ENCODE data around the gene TTC33.

- TF ChIP-seq POLR2A (IDR thresholded peaks at IDR 0.05) = no peak
- TF ChIP-seq, protein P1, sequence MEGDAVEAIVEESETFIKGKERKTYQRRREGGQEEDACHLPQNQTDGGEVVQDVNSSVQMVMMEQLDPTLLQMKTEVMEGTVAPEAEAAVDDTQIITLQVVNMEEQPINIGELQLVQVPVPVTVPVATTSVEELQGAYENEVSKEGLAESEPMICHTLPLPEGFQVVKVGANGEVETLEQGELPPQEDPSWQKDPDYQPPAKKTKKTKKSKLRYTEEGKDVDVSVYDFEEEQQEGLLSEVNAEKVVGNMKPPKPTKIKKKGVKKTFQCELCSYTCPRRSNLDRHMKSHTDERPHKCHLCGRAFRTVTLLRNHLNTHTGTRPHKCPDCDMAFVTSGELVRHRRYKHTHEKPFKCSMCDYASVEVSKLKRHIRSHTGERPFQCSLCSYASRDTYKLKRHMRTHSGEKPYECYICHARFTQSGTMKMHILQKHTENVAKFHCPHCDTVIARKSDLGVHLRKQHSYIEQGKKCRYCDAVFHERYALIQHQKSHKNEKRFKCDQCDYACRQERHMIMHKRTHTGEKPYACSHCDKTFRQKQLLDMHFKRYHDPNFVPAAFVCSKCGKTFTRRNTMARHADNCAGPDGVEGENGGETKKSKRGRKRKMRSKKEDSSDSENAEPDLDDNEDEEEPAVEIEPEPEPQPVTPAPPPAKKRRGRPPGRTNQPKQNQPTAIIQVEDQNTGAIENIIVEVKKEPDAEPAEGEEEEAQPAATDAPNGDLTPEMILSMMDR (IDR thresholded peaks at IDR 0.05 in 4 of 5, conservative IDR thresholded peaks at IDR 0.05 in 1 of 5) = no peak
Observed at GRCh38 chr5:40571729-40572128, 184.0 kb downstream of the TTC33 start.
